HEK293 (cell line): ENCODE data around the gene FAM32A.

Source experiments
- CTCF ChIA-PET: fragments of 350-600 bp; formaldehyde crosslinking; extraction: SDS; loops from one replicate; lab custom pipeline; 2021; ENCODE audit warnings: antibody characterized with exemption; lab: Yijun Ruan, JAX
- POLR2A ChIA-PET: fragments of 300-600 bp; formaldehyde crosslinking; extraction: SDS; loops from one replicate; lab custom pipeline; 2020; ENCODE audit warnings: antibody characterized with exemption, inconsistent platforms; lab: Yijun Ruan, JAX
- H3K27ac ChIP-seq: fragments of 200-500 bp; sonication (Bioruptor generic); 2 replicates; pipeline ENCODE4 v1.5.1; 2014; ENCODE audit warnings: low read depth, low read length, control low read depth, inconsistent platforms; ENCODE audit errors: extremely low read depth
- H3K36me3 ChIP-seq, 2 experiments: fragments of 200-500 bp in 1 of 2; sonication (Bioruptor generic) in 1 of 2; 1 replicate in 1 of 2; 2 replicates in 1 of 2; pipeline ENCODE4 v1.5.1; 2014 to 2017; ENCODE audit warnings: inconsistent platforms in 2 of 2, low read length in 2 of 2; ENCODE audit not compliant: control insufficient read depth in 2 of 2, insufficient read depth in 1 of 2
- H3K4me1 ChIP-seq: fragments of 200-500 bp; sonication (Bioruptor generic); 2 replicates; pipeline ENCODE4 v1.5.1; 2014; ENCODE audit warnings: mild to moderate bottlenecking, low read length, inconsistent platforms; ENCODE audit not compliant: control insufficient read depth, insufficient read depth
- H3K4me3 ChIP-seq: 2 replicates; pipeline ENCODE4 v1.5.1; 2011; ENCODE audit warnings: low read depth, mild to moderate bottlenecking, control low read depth, low read length, moderate library complexity
- H3K9me3 ChIP-seq: fragments of 200-500 bp; sonication (Bioruptor generic); 2 replicates; pipeline ENCODE4 v1.5.1; 2014; ENCODE audit warnings: low read depth, low read length, inconsistent platforms; ENCODE audit not compliant: control insufficient read depth, insufficient read depth
- HOXC10 ChIP-seq: sonication (generic); formaldehyde crosslinking; IDR thresholded peaks from 2 replicates; pipeline ENCODE4 v1.8.1; 2023; ENCODE audit warnings: mild to moderate bottlenecking, missing genetic modification reagents
- KLF17 ChIP-seq: fragments of 450-650 bp; formaldehyde crosslinking; IDR thresholded peaks from 2 replicates; pipeline ENCODE4 v1.5.1; 2016; ENCODE audit warnings: missing biosample characterization, missing genetic modification characterization
- PBX3 ChIP-seq: sonication (generic); formaldehyde crosslinking; IDR thresholded peaks from 2 replicates; pipeline ENCODE4 v1.8.1; 2022; ENCODE audit warnings: mild to moderate bottlenecking, moderate library complexity, missing genetic modification reagents
- SCRT2 ChIP-seq: fragments of 450-650 bp; formaldehyde crosslinking; IDR thresholded peaks from 2 replicates; pipeline ENCODE4 v1.5.1; 2016; ENCODE audit warnings: missing biosample characterization, missing genetic modification characterization
- SP7 ChIP-seq: fragments of 450-650 bp; formaldehyde crosslinking; IDR thresholded peaks from 2 replicates; pipeline ENCODE4 v1.5.1; 2016; ENCODE audit warnings: missing biosample characterization, missing genetic modification characterization
- TCF7L2 ChIP-seq: IDR thresholded peaks from 2 replicates; pipeline ENCODE4 v1.6.1; 2011; ENCODE audit warnings: low read depth, mild to moderate bottlenecking, inconsistent platforms, low read length, moderate library complexity, borderline replicate concordance
- ZBTB17 ChIP-seq: fragments of 450-650 bp; formaldehyde crosslinking; IDR thresholded peaks from 2 replicates; pipeline ENCODE4 v1.5.1; 2016; ENCODE audit warnings: missing biosample characterization, missing genetic modification characterization
- ZBTB6 ChIP-seq: fragments of 450-650 bp; formaldehyde crosslinking; IDR thresholded peaks from 2 replicates; pipeline ENCODE4 v1.5.1; 2017; ENCODE audit warnings: missing biosample characterization, missing genetic modification characterization
- ZNF112 ChIP-seq: fragments of 450-650 bp; formaldehyde crosslinking; IDR thresholded peaks from 2 replicates; pipeline ENCODE4 v1.5.0; 2017; ENCODE audit warnings: missing biosample characterization, missing genetic modification characterization
- ZNF239 ChIP-seq: fragments of 450-650 bp; formaldehyde crosslinking; IDR thresholded peaks from 2 replicates; pipeline ENCODE4 v1.5.1; 2016; ENCODE audit warnings: missing biosample characterization, missing genetic modification characterization
- ZNF26 ChIP-seq: fragments of 450-650 bp; formaldehyde crosslinking; IDR thresholded peaks from 2 replicates; pipeline ENCODE4 v1.5.1; 2016; ENCODE audit warnings: missing biosample characterization, missing genetic modification characterization
- ZNF555 ChIP-seq: fragments of 450-650 bp; formaldehyde crosslinking; conservative IDR thresholded peaks from 2 replicates; pipeline ENCODE4 v1.5.1; 2017; ENCODE audit warnings: missing biosample characterization, mild to moderate bottlenecking, missing genetic modification characterization, inconsistent platforms
- ZNF585B ChIP-seq: fragments of 450-650 bp; formaldehyde crosslinking; IDR thresholded peaks from 2 replicates; pipeline ENCODE4 v1.5.1; 2016; ENCODE audit warnings: missing biosample characterization, missing genetic modification characterization
- ZNF600 ChIP-seq: fragments of 450-650 bp; formaldehyde crosslinking; IDR thresholded peaks from 2 replicates; pipeline ENCODE4 v1.5.1; 2016; ENCODE audit warnings: missing biosample characterization, missing genetic modification characterization
- ZNF610 ChIP-seq: fragments of 450-650 bp; formaldehyde crosslinking; IDR thresholded peaks from 2 replicates; pipeline ENCODE4 v1.5.1; 2016; ENCODE audit warnings: missing biosample characterization, missing genetic modification characterization, borderline replicate concordance
- ZNF843 ChIP-seq: fragments of 450-650 bp; formaldehyde crosslinking; IDR thresholded peaks from 2 replicates; pipeline ENCODE4 v1.5.1; 2016; ENCODE audit warnings: missing biosample characterization, missing genetic modification characterization
- ZSCAN23 ChIP-seq: fragments of 450-650 bp; formaldehyde crosslinking; IDR thresholded peaks from 2 replicates; pipeline ENCODE4 v1.5.1; 2016; ENCODE audit warnings: missing biosample characterization, missing genetic modification characterization
- ZXDB ChIP-seq: fragments of 450-650 bp; formaldehyde crosslinking; IDR thresholded peaks from 2 replicates; pipeline ENCODE4 v1.5.1; 2016; ENCODE audit warnings: missing biosample characterization, missing genetic modification characterization
- TF ChIP-seq, protein P1 (sequence below): fragments of 450-650 bp; formaldehyde crosslinking; IDR thresholded peaks from 2 replicates; pipeline ENCODE4 v1.5.1; 2017; ENCODE audit warnings: missing biosample characterization, missing genetic modification characterization
- TF ChIP-seq, protein P2 (sequence below): fragments of 450-650 bp; formaldehyde crosslinking; IDR thresholded peaks from 2 replicates; pipeline ENCODE4 v1.5.1; 2016; ENCODE audit warnings: missing biosample characterization, missing genetic modification characterization

FAM32A gene

DNA sequence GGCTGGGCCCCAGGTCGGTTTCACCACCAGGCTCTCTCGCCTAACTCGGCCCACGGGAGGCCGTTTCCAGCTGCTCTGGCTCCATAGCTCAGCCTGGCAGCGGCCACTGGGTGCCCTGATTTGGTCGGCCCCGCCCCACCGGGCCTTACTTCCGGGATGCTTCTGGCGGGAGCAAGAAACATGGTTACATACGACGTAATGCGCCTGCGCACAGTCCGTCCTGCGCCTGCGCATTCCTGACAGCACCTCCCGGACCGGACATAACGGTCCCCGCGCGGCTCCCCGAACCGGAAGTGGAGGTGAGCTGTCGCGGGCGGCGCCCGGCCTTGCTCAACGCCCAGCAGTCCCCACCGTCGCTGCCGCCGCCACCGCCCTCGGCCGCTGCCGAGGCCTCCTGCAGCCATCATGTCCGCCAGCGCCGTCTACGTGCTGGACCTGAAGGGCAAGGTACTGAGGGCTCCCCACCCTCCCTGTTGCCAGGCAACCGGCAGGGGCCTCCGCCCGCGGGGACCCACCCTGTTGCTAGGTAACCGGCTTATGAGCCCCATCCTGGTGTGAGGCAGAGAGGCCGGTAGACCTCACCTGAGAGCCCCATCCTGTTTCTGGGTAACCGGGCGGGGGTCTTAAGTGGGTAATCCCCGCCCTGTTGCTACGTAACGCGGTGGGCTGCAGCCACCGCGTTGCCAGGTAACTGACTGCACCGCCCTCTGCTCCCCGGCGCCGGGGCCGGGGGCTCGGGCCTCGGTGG lies 12.6 kb downstream of the FAM32A start, which contains the start of gene AP1M1 (continued):
- no peak for TF ChIP-seq ZNF610 (tag by site-specific recombination)
- peak; percentile 47; the same call in 1 of the 2 replicates for TF ChIP-seq KLF17 (tag by site-specific recombination)
- TF ChIP-seq PBX3 (CRISPR knock-in tag) = peak; percentile 80
- TF ChIP-seq HOXC10 = no peak
- TF ChIP-seq ZNF112 = no peak
- peak; percentile 90 for TF ChIP-seq ZXDB (tag by site-specific recombination)
- peak; percentile 99 for TF ChIP-seq ZBTB17
- TF ChIP-seq TCF7L2 = no peak
- peak; percentile 79 for TF ChIP-seq ZBTB6 (tag by site-specific recombination)
- peak; percentile 90 for TF ChIP-seq ZNF600 (tag by site-specific recombination)
- TF ChIP-seq SP7 (tag by site-specific recombination) = no peak; the same call in 1 of the 2 replicates
- TF ChIP-seq ZNF26 (tag by site-specific recombination) = no peak
- TF ChIP-seq ZNF239 (tag by site-specific recombination) = no peak
- no peak; the same call in 1 of the 2 replicates for TF ChIP-seq SCRT2 (tag by site-specific recombination)
- TF ChIP-seq ZNF555 (tag by site-specific recombination) = no peak
- TF ChIP-seq, protein P1, sequence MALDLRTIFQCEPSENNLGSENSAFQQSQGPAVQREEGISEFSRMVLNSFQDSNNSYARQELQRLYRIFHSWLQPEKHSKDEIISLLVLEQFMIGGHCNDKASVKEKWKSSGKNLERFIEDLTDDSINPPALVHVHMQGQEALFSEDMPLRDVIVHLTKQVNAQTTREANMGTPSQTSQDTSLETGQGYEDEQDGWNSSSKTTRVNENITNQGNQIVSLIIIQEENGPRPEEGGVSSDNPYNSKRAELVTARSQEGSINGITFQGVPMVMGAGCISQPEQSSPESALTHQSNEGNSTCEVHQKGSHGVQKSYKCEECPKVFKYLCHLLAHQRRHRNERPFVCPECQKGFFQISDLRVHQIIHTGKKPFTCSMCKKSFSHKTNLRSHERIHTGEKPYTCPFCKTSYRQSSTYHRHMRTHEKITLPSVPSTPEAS (tag by site-specific recombination) = no peak
- TF ChIP-seq, all 188 proteins: peak for 44

DNA sequence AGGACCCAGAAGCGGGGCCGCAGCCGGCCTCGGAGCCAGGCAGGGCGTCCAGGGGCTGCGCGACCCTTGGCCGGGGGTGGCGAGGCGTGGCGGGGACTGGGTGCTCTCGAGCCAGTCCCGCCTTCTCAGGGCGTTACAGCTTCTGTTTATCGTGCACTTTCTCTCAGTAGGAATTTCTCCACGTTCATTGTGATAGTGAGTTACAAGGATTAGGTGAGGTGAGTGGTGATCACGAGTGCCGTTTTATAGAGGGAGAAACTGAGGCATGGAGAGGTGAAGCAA lies 13.1 kb downstream of the FAM32A start:
- Histone ChIP-seq H3K36me3 (peaks cover 5 to 42% of the 10 kb centered on the region in 2 experiments), H3K4me1 (peaks cover 5% of the 10 kb centered on the region; the same call in 1 of the 2 replicates), H3K9me3 (no peaks in the 10 kb centered on the region), H3K27ac (no peak overlapping the region; the same call in 1 of the 2 replicates), H3K4me3 (peak overlapping the region; percentile 78)
- POLR2A ChIA-PET = interaction anchor here (0.7 to 1.4 kb wide), 4 partner anchors 13 to 157 kb away, joined by 4 to 27 read pairs (median 8); partner anchors contain the start of gene FAM32A
- TF ChIP-seq, protein P2, sequence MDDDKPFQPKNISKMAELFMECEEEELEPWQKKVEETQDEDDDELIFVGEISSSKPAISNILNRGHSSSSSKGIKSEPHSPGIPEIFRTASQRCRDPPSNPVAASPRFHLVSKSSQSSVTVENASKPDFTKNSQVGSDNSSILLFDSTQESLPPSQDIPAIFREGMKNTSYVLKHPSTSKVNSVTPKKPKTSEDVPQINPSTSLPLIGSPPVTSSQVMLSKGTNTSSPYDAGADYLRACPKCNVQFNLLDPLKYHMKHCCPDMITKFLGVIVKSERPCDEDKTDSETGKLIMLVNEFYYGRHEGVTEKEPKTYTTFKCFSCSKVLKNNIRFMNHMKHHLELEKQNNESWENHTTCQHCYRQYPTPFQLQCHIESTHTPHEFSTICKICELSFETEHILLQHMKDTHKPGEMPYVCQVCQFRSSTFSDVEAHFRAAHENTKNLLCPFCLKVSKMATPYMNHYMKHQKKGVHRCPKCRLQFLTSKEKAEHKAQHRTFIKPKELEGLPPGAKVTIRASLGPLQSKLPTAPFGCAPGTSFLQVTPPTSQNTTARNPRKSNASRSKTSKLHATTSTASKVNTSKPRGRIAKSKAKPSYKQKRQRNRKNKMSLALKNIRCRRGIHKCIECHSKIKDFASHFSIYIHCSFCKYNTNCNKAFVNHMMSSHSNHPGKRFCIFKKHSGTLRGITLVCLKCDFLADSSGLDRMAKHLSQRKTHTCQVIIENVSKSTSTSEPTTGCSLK (tag by site-specific recombination) = no peak
- TF ChIP-seq ZNF585B (tag by site-specific recombination) (no peak), ZSCAN23 (no peak), ZNF843 (no peak)
- CTCF ChIA-PET = interaction anchor here (0.6 to 2.1 kb wide), 4 partner anchors 13 to 360 kb away, joined by 3 to 6 read pairs (median 4); partner anchors contain the start of gene FAM32A
